UCSD-AML1 (cell line): Measurements from ENCODE around the gene MFRP.
"Not testable (repeated sequence)": the region's sequence is repeated elsewhere in the genome, so short reads cannot be mapped to it uniquely, and the experiment has no call there.

Experiments used
- DNase-seq: peaks from one replicate; lab custom pipeline; 2025; ENCODE audit not compliant: unreplicated experiment; lab: John Stamatoyannopoulos, UW

The MFRP gene

DNA sequence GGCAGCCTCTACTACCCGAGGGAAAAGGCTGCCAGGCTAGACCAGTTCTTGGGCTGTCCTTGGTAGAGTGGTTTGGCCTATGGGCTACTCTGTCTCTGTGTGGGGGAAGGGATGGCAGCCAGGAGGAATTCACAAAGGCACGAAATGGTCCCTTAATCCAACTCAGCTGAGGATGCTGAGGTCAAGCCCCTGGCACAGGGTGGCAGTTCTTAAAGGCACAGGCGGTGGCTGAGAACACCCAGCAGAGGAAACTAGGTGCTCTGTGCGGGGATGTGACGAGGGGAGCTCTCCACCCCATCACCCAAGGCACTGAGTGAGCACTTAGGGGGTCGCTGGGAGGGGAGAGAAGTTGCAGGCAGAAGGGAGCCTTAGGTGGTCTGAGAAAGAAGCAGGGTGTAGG is at the start of gene MFRP:
MFRP (minus strand) TSS at position 101 of the 400 bp plus-strand sequence. CDS start 192 bp downstream, outside the sequence.
- DNase-seq: no peak

GRCh38 chr11:119391275-119391674 is 44.8 kb upstream of the MFRP start:
- DNase-seq: no peak

DNA sequence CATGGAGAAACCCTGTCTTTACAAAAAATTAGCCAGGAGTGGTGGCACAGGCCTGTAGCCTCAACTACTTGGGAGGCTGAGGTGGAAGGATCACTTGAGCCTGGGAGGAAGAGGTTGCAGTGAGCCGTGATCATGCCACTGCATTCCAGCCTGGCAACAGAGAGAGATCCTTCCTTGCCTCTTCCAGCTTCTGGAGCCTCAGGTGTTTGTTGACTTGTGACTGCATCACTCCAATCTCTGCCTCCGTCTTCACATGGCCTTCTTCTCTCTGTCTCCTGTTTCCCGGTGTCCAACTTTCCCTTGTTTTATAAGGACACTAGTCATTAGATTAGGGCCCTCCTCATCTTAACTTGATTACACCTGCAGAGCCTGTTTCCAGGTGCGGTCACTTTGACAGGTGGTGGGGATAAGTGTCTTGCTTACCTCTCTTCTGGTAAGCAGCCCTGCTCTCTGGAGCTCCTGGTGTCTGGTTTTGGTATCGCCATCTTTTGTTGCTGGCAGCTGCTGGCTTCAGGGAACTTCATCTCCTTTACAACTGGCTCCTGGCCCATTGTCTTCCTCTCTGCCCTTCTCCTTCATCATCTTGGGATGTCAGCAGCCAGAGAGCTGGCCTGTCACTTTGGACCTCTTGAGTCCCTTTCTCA is 43.2 kb upstream of the MFRP start:
- DNase-seq: no peak

- DNase-seq: no peak
These were observed 41.6 kb upstream of the MFRP start for GRCh38 chr11:119388103-119388502.

GRCh38 chr11:119384332-119384731 is 37.8 kb upstream of the MFRP start:
- no peak for DNase-seq

- DNase-seq: not testable (repeated sequence)
These were observed 36.0 kb upstream of the MFRP start for GRCh38 chr11:119382513-119382912.

GRCh38 chr11:119382101-119382500 is 35.6 kb upstream of the MFRP start:
- no peak for DNase-seq

DNA sequence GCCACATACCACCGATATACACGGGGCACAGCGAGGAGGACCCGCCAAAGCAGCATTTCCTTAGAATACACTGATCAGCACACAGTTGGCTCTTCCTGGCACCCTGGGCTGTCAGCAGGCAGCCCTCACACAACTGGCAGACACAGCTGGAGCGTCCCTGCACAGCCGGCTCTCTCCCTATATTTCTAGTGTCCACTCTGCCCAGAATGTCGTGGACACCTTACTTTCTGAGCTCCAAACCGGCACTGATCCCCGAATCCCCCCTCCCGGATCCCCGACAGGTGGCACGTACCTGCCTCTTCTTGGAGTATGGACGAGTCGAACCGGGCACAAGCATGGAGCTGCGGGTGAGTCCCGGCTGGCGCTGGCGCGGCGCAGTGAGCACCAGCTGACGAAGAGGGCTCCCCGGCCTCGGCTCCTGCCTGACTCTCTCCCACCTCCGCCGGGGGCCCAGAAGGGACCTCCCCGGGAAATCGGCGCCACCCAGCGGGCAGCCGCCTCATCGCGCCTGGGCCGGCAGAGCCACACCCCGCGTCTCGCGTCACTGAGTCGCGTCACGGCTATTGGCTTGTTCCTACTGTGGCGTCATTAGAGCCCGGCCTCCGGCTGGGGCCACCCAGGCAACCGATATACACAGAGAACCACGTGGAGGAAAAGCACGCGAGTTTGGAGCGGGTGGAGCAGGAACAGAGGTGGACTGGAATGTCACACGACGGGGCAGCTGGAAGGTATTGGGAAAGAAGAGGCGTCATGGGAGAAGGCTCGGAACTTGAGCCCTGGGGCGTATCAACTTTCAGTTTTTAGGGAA is 34.9 kb upstream of the MFRP start, which contains the start of gene USP2:
USP2 (minus strand) TSS at position 510 of the 808 bp plus-strand sequence. CDS start 8,210 bp downstream, outside the sequence.
- DNase-seq: peak; percentile 95

DNA sequence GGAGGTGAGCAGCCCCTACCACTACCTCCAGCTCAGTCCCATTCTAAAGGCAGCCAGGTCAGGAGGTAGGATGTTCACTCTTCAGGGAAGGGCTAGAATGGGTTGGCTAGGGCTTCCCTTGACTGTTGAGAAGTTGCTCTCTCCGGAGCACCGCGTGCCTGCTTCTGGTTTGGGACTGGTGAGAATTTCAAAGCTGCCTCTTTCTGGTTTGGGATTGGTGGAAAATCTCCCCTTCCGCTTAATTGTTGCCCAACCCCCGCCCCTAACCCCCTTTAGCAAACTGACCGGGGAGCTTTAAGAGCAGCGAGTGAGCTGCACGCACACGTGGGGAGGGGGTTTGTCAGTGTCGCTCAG is 34.3 kb upstream of the MFRP start:
- no peak for DNase-seq

GRCh38 chr11:119380160-119380826 is 33.8 kb upstream of the MFRP start:
- DNase-seq: no peak

DNA sequence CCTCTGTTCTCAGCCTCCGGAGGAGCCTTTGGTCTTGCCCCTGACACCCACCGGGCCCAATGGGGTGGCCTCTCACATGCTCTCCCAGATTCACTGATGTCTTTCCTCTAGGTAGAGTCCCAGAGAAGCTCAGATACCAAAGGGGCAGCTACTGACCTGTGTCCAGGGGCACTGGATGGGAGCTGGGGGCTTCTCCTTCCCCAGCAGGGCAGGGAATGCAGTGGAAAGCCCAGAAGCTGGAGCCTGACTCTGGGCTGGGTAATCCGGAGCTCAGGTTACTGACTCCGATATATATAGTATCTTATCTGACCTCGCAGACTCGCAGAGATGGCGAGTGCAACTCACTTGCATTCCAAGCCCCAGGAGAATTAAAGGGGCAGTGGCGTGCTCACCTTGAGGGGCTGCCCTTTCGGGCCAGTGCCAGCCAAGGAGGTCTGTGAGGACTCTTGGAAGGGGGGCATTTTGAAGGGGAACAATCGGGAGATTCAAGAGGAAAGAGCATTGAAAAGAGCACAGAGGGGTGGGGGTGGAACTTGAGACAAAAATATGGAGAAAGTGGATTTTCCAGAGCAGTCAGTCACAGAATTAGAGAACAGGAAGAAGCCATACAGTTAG is 32.5 kb upstream of the MFRP start:
- no peak for DNase-seq

DNA sequence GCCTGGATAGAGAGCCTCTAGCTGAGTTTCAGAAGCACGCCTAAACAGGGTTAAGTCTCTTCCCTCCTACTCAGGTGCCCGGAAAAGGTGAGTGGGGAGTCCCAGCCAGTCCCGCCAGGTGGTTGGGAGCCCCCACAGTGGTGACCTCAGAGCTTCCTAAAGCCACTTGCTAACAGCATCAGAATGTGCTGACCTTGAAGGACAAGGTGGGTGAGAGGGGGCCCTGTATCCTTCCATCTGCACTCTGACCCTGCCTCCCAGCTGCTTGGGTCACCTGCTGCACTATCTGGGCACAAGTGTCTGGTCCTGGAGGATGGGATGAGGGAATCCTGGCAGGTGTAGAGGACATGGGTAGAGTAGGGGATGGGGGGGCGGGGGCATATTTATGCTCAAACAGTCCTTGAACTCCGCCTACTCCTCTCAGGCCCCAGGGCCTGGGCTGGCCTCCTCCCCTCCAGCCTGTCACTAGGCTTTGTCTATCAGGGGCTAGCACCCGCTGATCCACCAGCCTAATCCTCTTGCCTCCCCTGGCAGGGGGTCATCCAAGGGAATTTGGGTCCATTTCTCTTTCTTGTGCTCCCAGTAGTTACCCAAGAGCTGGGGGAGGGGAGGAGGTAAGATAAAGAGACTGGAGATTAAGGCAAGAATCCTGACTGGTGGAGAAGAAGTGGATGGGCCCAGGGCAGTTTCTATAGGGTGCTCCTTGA is 31.6 kb upstream of the MFRP start:
- no peak for DNase-seq

GRCh38 chr11:119377112-119377901 is 30.8 kb upstream of the MFRP start:
- DNase-seq: no peak

- no peak for DNase-seq
These were observed 29.8 kb upstream of the MFRP start for GRCh38 chr11:119376197-119376847.

DNA sequence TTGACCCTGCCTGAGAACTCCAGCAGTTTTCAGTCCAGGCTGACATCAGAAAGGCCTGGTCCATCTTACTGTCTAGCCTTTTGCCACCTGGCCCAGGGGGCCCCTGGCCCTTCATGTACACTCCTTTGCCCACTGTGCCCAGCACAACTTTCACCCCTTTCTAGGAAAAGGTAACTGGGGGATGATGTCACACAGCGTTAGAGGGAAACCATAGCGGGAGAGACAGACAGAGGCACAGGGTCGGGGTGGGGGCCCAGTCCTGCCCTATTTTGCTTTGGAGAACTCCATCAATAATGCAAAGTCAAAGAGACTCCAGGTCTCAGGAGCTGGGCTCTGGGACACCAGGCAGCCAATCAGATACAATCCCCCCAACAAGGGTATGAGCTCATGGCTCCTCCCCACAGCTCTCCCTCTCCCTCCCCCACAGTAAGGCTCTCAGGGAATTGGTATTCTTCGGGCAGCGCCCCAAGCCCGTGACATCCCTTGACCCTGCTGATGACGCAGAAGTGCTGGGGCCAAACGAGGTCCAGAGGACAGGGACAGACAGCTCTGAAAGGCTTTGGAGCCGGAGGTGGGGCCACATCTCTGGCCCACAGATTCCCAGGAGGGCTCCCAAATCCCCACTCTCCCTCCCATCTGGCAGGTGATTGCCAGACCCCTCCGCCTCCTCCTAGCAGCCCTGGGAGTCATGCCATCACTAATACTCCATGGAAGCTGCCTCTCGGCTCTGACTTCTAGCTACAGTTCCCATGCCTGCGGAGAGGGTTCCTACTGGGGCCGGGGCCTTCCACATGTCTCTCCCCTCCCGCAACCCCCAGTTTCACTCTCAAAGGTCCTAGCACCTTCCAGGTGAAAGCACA is 29.1 kb upstream of the MFRP start:
- no peak for DNase-seq

DNA sequence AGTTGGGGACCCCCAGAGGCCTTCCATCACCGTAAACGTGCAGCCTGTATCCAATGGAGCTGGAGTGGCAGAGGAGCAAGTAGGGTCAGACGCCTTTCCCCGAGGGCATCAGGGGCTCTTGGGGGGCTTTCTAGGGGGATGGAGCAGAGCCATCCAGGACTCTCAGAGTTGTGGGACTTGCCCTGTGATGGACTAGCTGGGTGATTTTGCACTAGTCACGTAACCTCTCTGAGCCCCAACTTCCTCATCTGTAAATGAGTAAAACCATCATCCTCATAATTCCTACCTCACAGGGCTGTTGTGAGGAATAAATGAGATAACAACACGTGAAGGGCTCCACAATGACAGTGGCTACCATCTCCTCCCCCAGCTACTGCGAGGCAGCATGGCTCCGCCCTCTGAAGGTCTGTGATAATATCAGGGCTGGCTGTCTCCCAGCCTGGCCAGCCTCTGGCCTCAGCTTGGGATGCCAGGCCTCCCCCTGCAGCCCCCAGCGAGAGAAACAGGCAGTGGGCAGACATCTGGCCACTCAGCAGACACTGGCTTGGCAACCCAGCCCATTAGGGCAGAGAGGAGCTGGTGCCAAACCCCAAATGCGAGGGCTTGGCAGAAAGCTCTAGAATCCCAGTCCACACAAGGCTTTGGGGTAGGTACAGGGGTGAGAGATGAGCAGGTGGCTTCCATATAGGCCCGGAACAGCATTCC is 28.3 kb upstream of the MFRP start:
- DNase-seq: no peak

DNA sequence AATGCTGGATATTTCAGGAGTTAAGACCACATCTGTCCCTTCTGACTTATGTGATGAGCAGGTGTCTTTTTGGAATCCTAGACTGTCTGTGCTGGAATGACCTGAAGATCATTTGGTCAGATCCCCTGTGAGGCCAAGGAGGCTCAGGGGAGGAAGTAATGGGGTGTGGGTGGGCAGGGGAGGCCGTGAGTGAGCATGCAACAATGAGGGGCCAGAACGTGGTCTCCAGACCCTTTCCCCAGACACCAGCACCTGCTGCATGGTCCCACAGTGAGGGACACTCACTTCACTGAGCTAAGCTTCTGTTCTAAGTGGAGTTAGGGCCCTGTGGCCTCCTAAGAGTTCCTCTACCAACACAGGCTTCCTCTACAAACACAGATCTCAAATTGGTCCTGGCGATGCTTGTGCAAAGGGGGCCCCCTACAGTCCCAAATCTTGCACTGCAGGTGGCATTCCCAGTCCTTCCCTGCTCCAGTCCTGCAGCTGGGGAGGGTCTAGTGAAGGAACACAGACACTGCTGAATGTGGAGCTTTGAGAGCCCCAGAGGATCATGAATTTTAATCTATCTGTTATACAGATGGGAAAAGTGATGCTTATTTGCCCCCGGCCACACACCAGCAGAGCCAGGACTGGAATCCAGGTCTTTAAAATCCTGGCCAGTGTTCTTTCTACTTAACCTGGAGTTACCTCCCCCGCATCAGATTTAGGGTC is 27.6 kb upstream of the MFRP start:
- DNase-seq: peak; percentile 74
